Left lobe of liver (tissue), 2 donors: ENCODE results near the gene GGT5. TPM values are rescaled to one million over a fixed set of nuclear protein-coding genes. Genes with fewer than 3 reads are reported as not detected.

Experiments
- ATAC-seq: fragments of 200-7000 bp; cut with Tn5 transposase; one replicate; pipeline ENCODE4 v1.9.1; 2020; ENCODE audit warnings: mild to moderate bottlenecking, moderate library complexity
- DNase-seq: peaks from one replicate; pipeline ENCODE4 v3.0.0-alpha.2; 2020; ENCODE audit warnings: low spot score
- total RNA-seq: library from RNA; stranded (reverse); gene quantifications from one replicate; pipeline ENCODE4 v1.2.1, GENCODE V29; 2021
- donor health status: DM: no; HTN: no; CAD: no; lungs with moderate emphysema.
- donor health status: DM: no; HTN: yes; CAD: no.

Gene GGT5
- total RNA-seq, 1 donor from 2014 or later = 11.5 TPM

DNA sequence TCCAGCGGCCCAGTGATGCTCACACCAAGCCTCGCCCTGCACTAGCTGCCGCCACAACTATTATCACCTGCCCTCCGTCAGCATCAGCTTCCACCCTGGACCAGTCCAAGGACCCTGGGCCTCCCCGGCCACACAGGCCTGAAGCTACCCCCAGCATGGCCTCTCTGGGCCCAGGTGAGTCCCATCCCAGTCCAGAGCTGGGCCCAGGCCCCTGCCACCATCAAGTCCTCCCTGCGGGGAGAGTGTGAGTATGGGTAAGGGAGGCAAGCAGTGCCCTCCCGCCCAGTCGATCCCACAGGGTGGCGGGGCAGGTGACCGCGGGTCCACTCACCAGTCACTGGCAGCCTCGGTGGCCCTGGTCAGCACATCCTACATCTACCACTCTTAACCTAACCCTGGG lies 73.1 kb downstream of the GGT5 start:
- DNase-seq = no peak

DNA sequence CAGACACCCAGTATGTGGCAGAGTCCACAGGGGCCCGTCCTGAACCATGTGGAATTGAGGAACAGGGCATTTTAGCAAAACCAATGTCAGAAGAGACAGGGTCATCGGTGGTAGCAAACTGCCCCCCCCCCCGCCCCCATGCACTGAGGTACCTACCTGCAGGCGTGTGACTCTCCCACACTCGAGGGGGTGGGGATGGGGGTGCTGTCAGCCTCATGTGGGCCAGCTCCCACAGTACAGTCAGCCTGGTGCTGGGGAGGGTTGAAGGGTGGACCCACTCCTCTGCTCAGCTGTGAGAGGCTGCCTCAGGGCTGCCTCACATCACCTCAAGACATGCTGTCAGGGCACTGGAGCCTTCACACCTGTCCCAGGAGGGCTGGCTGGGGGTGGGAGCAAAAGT lies 74.2 kb downstream of the GGT5 start:
- DNase-seq (no peak), ATAC-seq (no peak)

More for the DNA sequence above, 73.1 kb downstream of the GGT5 start:
- ATAC-seq = no peak

DNA sequence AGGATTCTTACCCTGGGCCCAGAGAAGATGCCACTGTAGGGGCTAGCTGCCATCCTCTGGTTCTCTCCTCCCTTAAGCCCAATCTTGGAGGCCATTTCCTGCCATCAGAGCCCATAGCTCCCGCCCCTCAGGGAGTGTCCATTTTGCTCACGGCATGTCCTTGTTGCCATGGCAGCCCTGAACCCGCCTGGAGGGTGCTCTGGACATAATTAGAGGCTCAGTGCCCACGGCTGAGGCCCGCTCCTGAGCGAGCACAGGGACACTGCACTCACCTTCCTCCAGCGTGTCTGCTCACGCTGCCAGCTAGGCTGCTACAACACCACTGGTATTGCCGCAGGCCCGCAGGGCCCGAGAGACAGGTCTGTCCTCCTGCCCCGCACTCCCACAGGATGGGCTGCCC lies 74.7 kb downstream of the GGT5 start:
- DNase-seq (no peak), ATAC-seq (no peak)

Other genes with a start within 250 kb of the GGT5 start
- not detected for gene GSTT4, start 239.6 kb downstream of the GGT5 start, total RNA-seq
- 22.4 TPM for gene CABIN1, start 233.8 kb downstream of the GGT5 start, total RNA-seq
- gene SUSD2, start 63.6 kb downstream of the GGT5 start, total RNA-seq = 1.4 TPM
- gene SPECC1L, start 25.7 kb upstream of the GGT5 start, total RNA-seq = 25.2 TPM
- 4.1 TPM for gene ADORA2A, start 182.5 kb upstream of the GGT5 start, total RNA-seq